GM13976 (cell line): ENCODE data around the gene SORCS1.

Source experiments
- DNase-seq: peaks from one replicate; pipeline ENCODE4 v3.0.0; 2012; ENCODE audit warnings: low spot score
- in situ Hi-C: fragments of 300-500 bp; cut with MboI; formaldehyde crosslinking; loops from one replicate; pipeline ENCODE4 v1.12.0; 2022; ENCODE audit warnings: low sequenced_read_pairs, mixed read lengths, inconsistent platforms; ENCODE audit not compliant: unreplicated experiment
- TF ChIP-seq, protein P1 (sequence below): IDR thresholded peaks from 2 replicates; pipeline ENCODE4 v1.5.1; 2012; ENCODE audit warnings: borderline replicate concordance, mild to moderate bottlenecking; ENCODE audit not compliant: insufficient read depth; ENCODE audit errors: extremely low read depth, missing control alignments, control extremely low read depth

The SORCS1 gene

DNA sequence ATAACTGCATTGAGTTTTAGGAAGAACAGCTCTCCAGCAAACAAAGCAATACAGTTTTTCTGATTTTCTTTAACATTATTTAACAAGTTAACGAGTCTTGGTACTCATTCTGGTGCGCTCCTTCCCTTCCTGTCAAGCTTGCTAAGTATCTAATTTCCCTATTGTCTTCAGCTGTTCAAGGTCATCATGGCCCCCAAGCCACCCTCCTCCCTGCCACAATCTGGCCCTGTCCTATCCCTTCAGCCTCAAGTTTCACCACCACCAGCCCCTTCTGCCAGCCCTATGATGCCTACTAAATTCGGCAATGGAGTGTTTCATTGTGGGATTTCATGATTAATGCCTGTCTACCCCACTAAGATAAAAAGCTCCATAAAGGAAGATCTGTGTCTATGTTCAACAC is 121.0 kb downstream of the SORCS1 start:
- no peak for DNase-seq
- in situ Hi-C loops: no loop called here
- TF ChIP-seq, protein P1, sequence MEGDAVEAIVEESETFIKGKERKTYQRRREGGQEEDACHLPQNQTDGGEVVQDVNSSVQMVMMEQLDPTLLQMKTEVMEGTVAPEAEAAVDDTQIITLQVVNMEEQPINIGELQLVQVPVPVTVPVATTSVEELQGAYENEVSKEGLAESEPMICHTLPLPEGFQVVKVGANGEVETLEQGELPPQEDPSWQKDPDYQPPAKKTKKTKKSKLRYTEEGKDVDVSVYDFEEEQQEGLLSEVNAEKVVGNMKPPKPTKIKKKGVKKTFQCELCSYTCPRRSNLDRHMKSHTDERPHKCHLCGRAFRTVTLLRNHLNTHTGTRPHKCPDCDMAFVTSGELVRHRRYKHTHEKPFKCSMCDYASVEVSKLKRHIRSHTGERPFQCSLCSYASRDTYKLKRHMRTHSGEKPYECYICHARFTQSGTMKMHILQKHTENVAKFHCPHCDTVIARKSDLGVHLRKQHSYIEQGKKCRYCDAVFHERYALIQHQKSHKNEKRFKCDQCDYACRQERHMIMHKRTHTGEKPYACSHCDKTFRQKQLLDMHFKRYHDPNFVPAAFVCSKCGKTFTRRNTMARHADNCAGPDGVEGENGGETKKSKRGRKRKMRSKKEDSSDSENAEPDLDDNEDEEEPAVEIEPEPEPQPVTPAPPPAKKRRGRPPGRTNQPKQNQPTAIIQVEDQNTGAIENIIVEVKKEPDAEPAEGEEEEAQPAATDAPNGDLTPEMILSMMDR: no peak

DNA sequence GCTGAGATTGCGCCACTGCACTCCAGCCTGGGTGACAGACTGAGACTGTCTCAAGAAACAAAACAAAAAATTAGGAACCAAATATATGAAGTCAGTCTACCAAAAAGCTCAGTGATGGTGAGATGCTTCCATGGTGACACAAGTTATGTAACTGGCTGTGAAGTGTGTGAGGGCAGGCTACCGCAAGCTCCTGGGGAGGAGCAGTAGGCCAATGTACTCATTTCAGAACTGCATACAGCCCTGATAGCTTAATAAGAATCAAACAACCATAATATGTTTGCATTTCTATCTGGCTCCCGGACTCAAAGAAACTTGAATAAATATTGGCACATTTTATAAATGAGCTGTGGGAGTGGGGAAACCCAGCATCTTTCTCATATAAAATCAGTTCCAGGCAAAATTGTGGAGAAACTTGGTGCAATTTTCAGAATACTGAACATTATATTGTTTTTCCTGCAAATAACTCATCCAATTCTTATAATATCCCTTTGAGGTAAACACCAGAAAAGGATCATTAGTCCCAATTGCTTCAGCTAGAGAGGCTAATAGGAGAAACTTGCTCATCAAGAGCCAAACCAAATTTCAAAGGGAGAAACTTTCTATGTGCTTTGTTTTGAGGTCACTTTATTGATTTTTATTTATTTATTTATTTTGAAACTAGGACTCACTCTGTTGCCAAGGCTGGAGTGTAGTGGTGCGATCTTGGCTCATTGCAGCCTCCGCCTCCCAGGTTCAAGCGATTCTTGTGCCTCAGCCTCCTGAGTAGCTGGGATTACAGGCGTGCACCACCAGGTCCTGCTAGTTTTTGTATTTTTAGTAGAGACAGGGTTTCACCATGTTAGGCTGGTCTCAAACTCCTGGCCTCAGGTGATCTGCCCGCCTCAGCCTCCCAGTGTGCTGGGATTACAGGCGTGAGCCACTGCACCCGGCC is 127.0 kb downstream of the SORCS1 start:
- TF ChIP-seq, protein P1: no peak

DNA sequence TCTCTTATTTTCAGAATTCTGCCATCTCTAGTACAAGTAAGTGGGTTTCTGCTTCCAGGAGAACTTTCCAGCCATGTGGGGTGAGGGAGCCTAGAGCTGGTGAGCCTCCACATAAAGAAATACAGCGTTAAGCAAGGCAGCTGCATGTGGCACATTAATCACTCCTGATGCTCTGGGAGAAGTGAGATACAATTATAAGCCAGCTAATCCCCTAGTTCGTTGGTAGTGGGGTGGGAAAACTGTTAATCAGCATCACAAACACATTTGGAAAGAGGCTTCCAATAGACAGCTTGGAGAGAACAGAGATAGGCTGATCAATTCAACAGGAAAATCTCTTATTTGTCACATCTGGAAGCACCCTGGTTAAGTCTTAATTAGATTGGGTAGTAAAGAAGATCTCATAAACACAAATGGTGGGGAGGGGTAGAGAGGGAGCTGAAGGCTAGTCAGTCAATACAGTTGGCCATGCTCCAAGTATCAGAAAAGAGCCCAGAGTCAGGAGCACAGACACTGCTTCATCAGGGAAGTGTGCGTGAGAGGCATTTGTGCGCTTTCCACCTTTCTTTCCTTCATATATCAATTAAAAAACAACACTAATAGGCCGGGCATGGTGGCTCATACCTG is 130.6 kb downstream of the SORCS1 start:
- TF ChIP-seq, protein P1: no peak
- in situ Hi-C loops: no loop called here
- DNase-seq: no peak

More for the DNA sequence above, 127.0 kb downstream of the SORCS1 start:
- no peak for DNase-seq
- in situ Hi-C loops: no loop called here

DNA sequence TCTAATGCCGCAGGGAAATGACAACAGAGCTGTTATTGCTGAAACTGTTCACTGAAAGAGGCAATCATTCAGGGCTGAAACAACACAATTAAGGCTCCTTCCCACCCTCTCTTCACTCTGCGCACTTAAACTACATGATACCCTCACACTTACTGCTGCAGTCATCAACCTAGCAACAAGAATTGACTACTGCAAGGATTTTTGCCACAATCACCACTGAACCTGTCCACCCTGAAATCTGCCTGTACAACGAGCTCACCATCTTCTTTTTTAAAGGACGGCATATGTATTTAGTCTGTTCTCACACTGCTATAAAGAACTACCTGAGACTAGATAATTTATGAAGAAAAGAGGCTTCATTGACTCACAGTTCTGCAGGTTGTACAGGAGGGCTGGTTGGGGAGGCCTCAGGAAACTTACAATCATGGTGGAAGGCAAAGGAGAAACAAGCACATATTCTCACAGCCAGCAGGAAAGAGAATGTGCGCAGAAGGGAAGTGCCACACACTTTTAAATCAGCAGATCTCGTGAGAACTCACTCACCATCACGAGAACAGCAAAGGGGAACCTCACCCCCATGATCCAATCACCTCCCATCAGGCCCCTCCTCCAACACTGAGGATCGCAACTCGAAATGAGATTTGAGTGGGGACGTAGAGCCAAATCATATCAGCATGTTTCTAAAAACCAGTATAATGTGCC is 131.7 kb downstream of the SORCS1 start:
- TF ChIP-seq, protein P1: no peak
- in situ Hi-C loops: no loop called here
- DNase-seq: no peak

DNA sequence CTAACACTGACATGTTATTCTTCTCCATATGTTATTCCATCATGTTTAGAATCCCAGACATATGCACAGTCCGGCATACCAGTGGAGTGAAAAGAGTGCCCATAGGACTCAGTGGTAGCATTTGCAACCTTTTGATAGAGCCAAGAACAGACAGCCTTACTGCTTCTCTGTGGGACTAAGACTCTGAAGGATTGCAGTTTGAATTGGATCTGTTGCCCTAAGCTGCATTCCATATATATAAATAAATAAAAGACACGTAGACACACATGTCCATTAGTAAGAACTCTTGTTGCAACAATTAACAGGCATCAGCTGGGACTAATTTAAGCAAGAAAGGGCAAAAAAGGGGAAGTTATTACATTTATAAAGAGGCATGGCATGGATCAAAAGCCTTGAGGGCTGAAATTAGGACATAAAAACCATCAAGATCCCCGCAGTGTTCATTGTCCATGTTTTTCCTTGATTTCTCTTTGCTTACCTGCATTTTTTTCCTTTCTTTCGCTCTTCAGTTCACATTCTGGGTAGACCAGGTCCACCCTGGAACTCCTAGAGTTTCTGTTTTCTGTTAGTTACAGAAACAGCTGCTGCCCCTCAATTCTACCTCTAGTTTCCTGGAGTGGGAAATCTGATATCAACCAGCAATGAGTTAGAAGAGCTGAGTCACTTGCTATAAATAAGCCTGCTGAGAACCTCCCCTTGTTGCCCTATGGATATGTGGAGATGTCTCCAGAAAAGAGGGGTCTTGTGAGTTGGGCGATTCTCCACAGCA is 132.4 kb downstream of the SORCS1 start:
- in situ Hi-C loops: no loop called here
- DNase-seq: no peak
- TF ChIP-seq, protein P1: no peak

DNA sequence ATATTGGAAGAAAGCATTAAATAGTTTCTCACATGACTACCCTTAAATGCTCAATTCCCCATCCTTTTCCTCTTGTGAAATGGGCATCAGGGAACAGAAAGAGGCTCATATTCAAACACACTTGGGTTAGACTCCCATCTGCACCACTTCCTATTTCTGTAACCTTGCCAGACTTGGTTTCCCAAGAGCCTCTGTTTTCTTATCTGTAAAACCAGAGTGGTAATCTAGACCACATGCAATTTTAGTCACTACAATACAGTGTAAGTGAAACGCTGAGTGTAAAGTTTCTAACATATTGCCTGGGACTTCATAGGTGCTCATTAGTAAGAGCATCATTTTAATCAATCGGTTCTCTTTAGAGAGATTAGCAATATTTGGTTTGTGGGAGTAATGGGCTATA is 136.3 kb downstream of the SORCS1 start:
- TF ChIP-seq, protein P1: no peak
- DNase-seq: no peak
- in situ Hi-C loops: no loop called here
